GM12878 (cell line): ENCODE measurements around the gene PCSK5. TPM values are rescaled to one million over a fixed set of nuclear protein-coding genes. Genes with fewer than 3 reads are reported as not detected.

Experiments used
- ATAC-seq: fragments of 200-7000 bp; cut with Tn5 transposase; 3 replicates; pipeline ENCODE4 v1.9.1; 2020; ENCODE audit warnings: mild to moderate bottlenecking, moderate library complexity
- BruUV-seq: library from RNA; stranded (reverse); fragments of 400-500 nt; replicated peaks from 2 replicates; lab custom pipeline; 2021; lab: Mats Ljungman, UMichigan
- CTCF ChIA-PET: fragments of 300-600 bp; sonication (Branson Sonifier 250); formaldehyde crosslinking; extraction: SDS; loops from one replicate; lab custom pipeline; 2021; ENCODE audit warnings: inconsistent platforms; lab: Yijun Ruan, JAX
- POLR2A ChIA-PET: fragments of 350-600 bp; formaldehyde crosslinking; extraction: SDS; loops from one replicate; lab custom pipeline; 2021; ENCODE audit warnings: inconsistent platforms; lab: Charles Lee
- RAD21 ChIA-PET: fragments of 300-600 bp; sonication (Branson Sonifier 250); formaldehyde crosslinking; loops from one replicate; lab custom pipeline; 2023; ENCODE audit warnings: antibody characterized with exemption; ENCODE audit not compliant: unreplicated experiment; lab: Charles Lee
- SMC1A ChIA-PET: fragments of 300-600 bp; sonication (Branson Sonifier 250); formaldehyde crosslinking; loops from one replicate; lab custom pipeline; 2023; ENCODE audit not compliant: unreplicated experiment, uncharacterized antibody; lab: Charles Lee
- DNase-seq: peaks from one replicate; pipeline ENCODE4 v3.0.0-alpha.2; 2011; ENCODE audit warnings: low read depth, low spot score
- FAIRE-seq: peaks from 3 replicates; lab custom pipeline; 2011; peaks lifted over from hg19 to GRCh38; lab: Jason Lieb, UNC
- H2AFZ ChIP-seq: 2 replicates; pipeline ENCODE4 v1.6.0; 2011; ENCODE audit warnings: low read depth, low read length, control low read depth; ENCODE audit not compliant: control insufficient read depth
- H3K27ac ChIP-seq: 2 replicates; pipeline ENCODE4 v1.5.1; 2011; ENCODE audit warnings: control low read depth; ENCODE audit not compliant: control insufficient read depth, insufficient read depth
- H3K27me3 ChIP-seq, 2 experiments: replicated peaks in 1 of 2; 2 replicates each; pipeline versions ENCODE4 v1.6.0 to v1.6.1; 2011; ENCODE audit warnings: low read length in 1 of 2; ENCODE audit not compliant: control insufficient read depth in 2 of 2, insufficient read depth in 2 of 2
- H3K36me3 ChIP-seq, 2 experiments: 2 replicates each; pipeline ENCODE4 v1.5.1; 2011; ENCODE audit warnings: low read length in 1 of 2; ENCODE audit not compliant: control insufficient read depth in 2 of 2, insufficient read depth in 2 of 2
- H3K4me1 ChIP-seq: 2 replicates; pipeline ENCODE4 v1.6.1; 2011; ENCODE audit warnings: mild to moderate bottlenecking, low read length, moderate library complexity, mixed read lengths; ENCODE audit not compliant: control insufficient read depth, insufficient read depth
- H3K4me2 ChIP-seq: 2 replicates; pipeline ENCODE4 v1.6.0; 2011; ENCODE audit warnings: control low read depth; ENCODE audit not compliant: control insufficient read depth, insufficient read depth
- H3K4me3 ChIP-seq: fragments of 200-600 bp; sonication (generic); 2 replicates; pipeline ENCODE4 v1.5.1; 2016
- H3K79me2 ChIP-seq: 2 replicates; pipeline ENCODE4 v1.6.0; 2011; ENCODE audit warnings: low read length; ENCODE audit not compliant: control insufficient read depth, insufficient read depth
- H3K9ac ChIP-seq: 2 replicates; pipeline ENCODE4 v1.8.0; 2011; ENCODE audit warnings: low read length, control low read depth, mixed read lengths; ENCODE audit not compliant: control insufficient read depth, insufficient read depth
- H3K9me3 ChIP-seq: replicated peaks from 3 replicates; pipeline ENCODE4 v1.5.1; 2011; ENCODE audit warnings: mild to moderate bottlenecking, low read length; ENCODE audit not compliant: control insufficient read depth, insufficient read depth
- H4K20me1 ChIP-seq: 2 replicates; pipeline ENCODE4 v1.6.0; 2011; ENCODE audit not compliant: control insufficient read depth, insufficient read depth
- BHLHE40 ChIP-seq, 2 experiments: fragments of 450-650 bp in 1 of 2; IDR thresholded peaks; 2 replicates each; pipeline ENCODE4 v1.6.1; 2011 to 2017; ENCODE audit warnings: low read depth in 2 of 2, borderline replicate concordance in 1 of 2, improper control_type of control experiment in 1 of 2, low read length in 1 of 2, mild to moderate bottlenecking in 1 of 2
- CHD1 ChIP-seq: IDR thresholded peaks from 2 replicates; pipeline ENCODE4 v1.6.1; 2012; ENCODE audit warnings: low read depth, low read length, improper control_type of control experiment
- CREM ChIP-seq: IDR thresholded peaks from 2 replicates; pipeline ENCODE4 v1.6.1; 2014; ENCODE audit warnings: antibody characterized with exemption, low read depth
- EP300 ChIP-seq, 2 experiments: fragments of 150-350 bp in 1 of 2; IDR thresholded peaks; 2 replicates each; pipeline ENCODE4 v1.6.1; 2011 to 2012; ENCODE audit warnings: low read depth in 2 of 2, low read length in 2 of 2, borderline replicate concordance in 1 of 2, improper control_type of control experiment in 1 of 2, inconsistent platforms in 1 of 2; ENCODE audit not compliant: control insufficient read depth in 1 of 2
- EZH2 ChIP-seq: IDR thresholded peaks from 2 replicates; pipeline ENCODE4 v1.6.1; 2012; ENCODE audit warnings: low read depth, mild to moderate bottlenecking, control low read depth, inconsistent platforms, low read length, borderline replicate concordance; ENCODE audit not compliant: control insufficient read depth
- FOXK2 ChIP-seq: fragments of 450-650 bp; IDR thresholded peaks from 2 replicates; pipeline ENCODE4 v1.6.1; 2017; ENCODE audit warnings: mild to moderate bottlenecking, moderate library complexity
- GABPA ChIP-seq: IDR thresholded peaks from 2 replicates; pipeline ENCODE4 v1.6.1; 2014; ENCODE audit warnings: antibody characterized with exemption, low read depth, mild to moderate bottlenecking, inconsistent platforms
- HDAC6 ChIP-seq: fragments of 200-600 bp; sonication (generic); IDR thresholded peaks from one replicate; pipeline ENCODE4 v1.8.0; 2017; ENCODE audit warnings: antibody characterized with exemption; ENCODE audit not compliant: unreplicated experiment
- MEF2A ChIP-seq: IDR thresholded peaks from 2 replicates; pipeline ENCODE4 v1.6.1; 2011; ENCODE audit warnings: low read depth, mild to moderate bottlenecking, low read length, moderate library complexity; ENCODE audit not compliant: insufficient read depth
- MTA2 ChIP-seq: fragments of 450-650 bp; IDR thresholded peaks from 2 replicates; pipeline ENCODE4 v1.6.1; 2016; ENCODE audit warnings: low read depth, mild to moderate bottlenecking, moderate library complexity
- MYB ChIP-seq: fragments of 150-350 bp; IDR thresholded peaks from 2 replicates; pipeline ENCODE4 v1.6.1; 2014; ENCODE audit warnings: mild to moderate bottlenecking, low read depth, low read length, borderline replicate concordance
- NBN ChIP-seq: fragments of 450-650 bp; IDR thresholded peaks from 2 replicates; pipeline ENCODE4 v1.6.1; 2016
- RAD51 ChIP-seq: fragments of 450-650 bp; IDR thresholded peaks from 2 replicates; pipeline ENCODE4 v1.6.1; 2016; ENCODE audit warnings: moderate library complexity, mild to moderate bottlenecking, inconsistent platforms
- SMAD1 ChIP-seq: fragments of 450-650 bp; IDR thresholded peaks from 2 replicates; pipeline ENCODE4 v1.6.1; 2018; ENCODE audit warnings: mild to moderate bottlenecking, low read depth; ENCODE audit not compliant: partially characterized antibody
- SMC3 ChIP-seq: IDR thresholded peaks from 2 replicates; pipeline ENCODE4 v1.6.1; 2011; ENCODE audit warnings: low read length, improper control_type of control experiment, borderline replicate concordance
- SREBF1 ChIP-seq: IDR thresholded peaks from 2 replicates; pipeline ENCODE4 v1.6.1; 2012; ENCODE audit warnings: mild to moderate bottlenecking, low read length
- STAT1 ChIP-seq: fragments of 450-650 bp; conservative IDR thresholded peaks from 2 replicates; pipeline ENCODE4 v1.6.1; 2014; ENCODE audit warnings: antibody characterized with exemption, mild to moderate bottlenecking
- TBL1XR1 ChIP-seq: IDR thresholded peaks from 2 replicates; pipeline ENCODE4 v1.6.1; 2012; ENCODE audit warnings: low read depth, low read length, improper control_type of control experiment
- TCF3 ChIP-seq: IDR thresholded peaks from 2 replicates; pipeline ENCODE4 v1.6.1; 2012; ENCODE audit warnings: low read depth, mild to moderate bottlenecking, low read length, borderline replicate concordance; ENCODE audit not compliant: insufficient read depth
- ZBED1 ChIP-seq: IDR thresholded peaks from 2 replicates; pipeline ENCODE4 v1.6.1; 2016; ENCODE audit warnings: borderline replicate concordance
- ZNF217 ChIP-seq: fragments of 450-650 bp; IDR thresholded peaks from 2 replicates; pipeline ENCODE4 v1.6.1; 2017; ENCODE audit warnings: antibody characterized with exemption, mild to moderate bottlenecking
- ZZZ3 ChIP-seq: IDR thresholded peaks from 2 replicates; pipeline ENCODE4 v1.6.1; 2011; ENCODE audit warnings: low read depth; ENCODE audit not compliant: control insufficient read depth, insufficient read length
- WGBS: methylation state at CpG from one replicate; pipeline ENCODE4 v1.1.6; 2016; ENCODE audit warnings: low lambda C conversion rate; ENCODE audit not compliant: insufficient replicate concordance, insufficient coverage; ENCODE audit errors: missing lambda C conversion rate; 5-methylcytosine and 5-hydroxymethylcytosine counted together
- in situ Hi-C: fragments of 300-500 bp; cut with MboI; formaldehyde crosslinking; loops from 9 replicates; pipeline ENCODE4 v1.14.3; 2018; ENCODE audit warnings: mixed read lengths
- intact Hi-C: fragments of 100-400 bp; cut with micrococcal nuclease; formaldehyde crosslinking; loops from one replicate; pipeline ENCODE4 v1.14.2; 2022; ENCODE audit not compliant: unreplicated experiment
- polyA plus RNA-seq, 11 experiments: library from polyadenylated mRNA; depleted of rRNA in 4 of 11; unstranded in 6 of 11; stranded (reverse) in 5 of 11; fragments of >200 nt; fragmentation: Nextera tagmentation in 4 of 11; fragmentation: Illumina TruSeq in 1 of 11; extraction: Ambion mirVana in 4 of 11; extraction: Trizol in 1 of 11; gene quantifications; 1 replicate in 1 of 11; 2 replicates in 10 of 11; pipeline versions ENCODE4 v1.2.1 to v1.2.3, GENCODE V29; 2011 to 2016; ENCODE audit warnings: inconsistent platforms in 2 of 11, missing spikeins in 2 of 11, low read depth in 1 of 11
- total RNA-seq, 4 experiments: library from RNA; depleted of rRNA in 3 of 4; stranded (reverse); fragments of >200 nt in 3 of 4; fragmentation: Illumina TruSeq in 1 of 4; extraction: Trizol in 1 of 4; gene quantifications; 2 replicates each; pipeline versions ENCODE4 v1.2.1 to v1.2.3, GENCODE V29; 2013 to 2021
- TF ChIP-seq, protein P1 (sequence below): fragments of 450-650 bp; conservative IDR thresholded peaks from 2 replicates; pipeline ENCODE4 v1.6.1; 2017; ENCODE audit warnings: mild to moderate bottlenecking, moderate library complexity
- TF ChIP-seq, protein P2 (sequence below): fragments of 450-650 bp; IDR thresholded peaks from 2 replicates; pipeline ENCODE4 v1.6.1; 2017; ENCODE audit warnings: low read depth, mild to moderate bottlenecking, moderate library complexity

PCSK5 gene
- total and polyA plus RNA-seq, 10 of the 15 experiments (the other 5 are each of a cell fraction or from before 2014, with no cell fraction given) = 0.01 to 0.13 (median 0.04) TPM; not detected in 3

- TF ChIP-seq CHD1 = no peak
- TF ChIP-seq GABPA = no peak
- no peak for TF ChIP-seq MYB
- no peak for TF ChIP-seq ZBED1
- TF ChIP-seq FOXK2 = no peak
- TF ChIP-seq ZNF217 = no peak
- TF ChIP-seq MTA2 = no peak
- TF ChIP-seq, protein P1, sequence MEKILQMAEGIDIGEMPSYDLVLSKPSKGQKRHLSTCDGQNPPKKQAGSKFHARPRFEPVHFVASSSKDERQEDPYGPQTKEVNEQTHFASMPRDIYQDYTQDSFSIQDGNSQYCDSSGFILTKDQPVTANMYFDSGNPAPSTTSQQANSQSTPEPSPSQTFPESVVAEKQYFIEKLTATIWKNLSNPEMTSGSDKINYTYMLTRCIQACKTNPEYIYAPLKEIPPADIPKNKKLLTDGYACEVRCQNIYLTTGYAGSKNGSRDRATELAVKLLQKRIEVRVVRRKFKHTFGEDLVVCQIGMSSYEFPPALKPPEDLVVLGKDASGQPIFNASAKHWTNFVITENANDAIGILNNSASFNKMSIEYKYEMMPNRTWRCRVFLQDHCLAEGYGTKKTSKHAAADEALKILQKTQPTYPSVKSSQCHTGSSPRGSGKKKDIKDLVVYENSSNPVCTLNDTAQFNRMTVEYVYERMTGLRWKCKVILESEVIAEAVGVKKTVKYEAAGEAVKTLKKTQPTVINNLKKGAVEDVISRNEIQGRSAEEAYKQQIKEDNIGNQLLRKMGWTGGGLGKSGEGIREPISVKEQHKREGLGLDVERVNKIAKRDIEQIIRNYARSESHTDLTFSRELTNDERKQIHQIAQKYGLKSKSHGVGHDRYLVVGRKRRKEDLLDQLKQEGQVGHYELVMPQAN = no peak
- no peak for TF ChIP-seq ZZZ3
- TF ChIP-seq SMAD1 = no peak
- no peak for TF ChIP-seq HDAC6
- TF ChIP-seq NBN = no peak
Measured at GRCh38 chr9:76049341-76049740, 158.9 kb downstream of the PCSK5 start (continued).

DNA sequence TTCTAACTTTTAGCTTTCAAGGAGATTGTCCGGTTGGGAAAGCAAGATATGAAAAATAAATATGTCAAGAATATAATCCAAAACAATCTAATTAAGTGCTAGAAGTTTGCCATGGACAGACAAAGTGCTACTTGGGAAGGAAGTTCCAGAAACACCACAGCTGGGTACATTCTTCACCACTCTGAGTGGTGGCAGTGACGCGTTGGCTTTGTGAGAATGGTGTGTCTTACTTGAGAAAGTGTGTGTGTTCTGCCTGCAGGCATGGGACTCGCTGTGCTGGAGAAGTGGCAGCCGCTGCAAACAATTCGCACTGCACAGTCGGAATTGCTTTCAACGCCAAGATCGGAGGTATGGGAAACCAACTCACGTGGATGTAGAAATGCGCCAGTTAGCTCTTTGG lies 177.2 kb downstream of the PCSK5 start:
- Histone ChIP-seq H3K9me3 (no peaks in the 10 kb centered on the region), H3K9ac (no peak overlapping the region), H3K4me2 (no peak overlapping the region), H3K4me1 (no peaks in the 10 kb centered on the region), H3K27ac (no peak overlapping the region), H3K27me3 (no peaks in the 10 kb centered on the region), H3K79me2 (no peaks in the 10 kb centered on the region), H3K4me3 (no peak overlapping the region), H3K36me3 (no peaks in the 10 kb centered on the region), H2AFZ (no peak overlapping the region), H4K20me1 (no peaks in the 10 kb centered on the region)
- WGBS = 57% methylated on average over 11 of the region's 11 CpGs
- ChIA-PET SMC1A (no interaction called here), RAD21 (no interaction called here), POLR2A (no interaction called here), CTCF (no interaction called here)
- no peak for DNase-seq
- intact Hi-C loops (no loop called here), in situ Hi-C loops (no loop called here)
- no peak for ATAC-seq
- no peak for FAIRE-seq
- BruUV-seq = no TSS peak
- TF ChIP-seq TBL1XR1 (no peak), SREBF1 (no peak), STAT1 (no peak), EP300 (IDR thresholded peaks at IDR 0.05; ENCODE audit: borderline replicate concordance in 1 of 2, control insufficient read depth in 1 of 2, low read depth in 2 of 2, low read length in 2 of 2) (no peak), BHLHE40 (IDR thresholded peaks at IDR 0.05; ENCODE audit: borderline replicate concordance in 1 of 2, low read depth in 2 of 2, low read length in 1 of 2) (no peak), ZBED1 (no peak), TCF3 (no peak), SMC3 (no peak), CREM (no peak), MEF2A (no peak), RAD51 (no peak), EZH2 (no peak)
- TF ChIP-seq, protein P2, sequence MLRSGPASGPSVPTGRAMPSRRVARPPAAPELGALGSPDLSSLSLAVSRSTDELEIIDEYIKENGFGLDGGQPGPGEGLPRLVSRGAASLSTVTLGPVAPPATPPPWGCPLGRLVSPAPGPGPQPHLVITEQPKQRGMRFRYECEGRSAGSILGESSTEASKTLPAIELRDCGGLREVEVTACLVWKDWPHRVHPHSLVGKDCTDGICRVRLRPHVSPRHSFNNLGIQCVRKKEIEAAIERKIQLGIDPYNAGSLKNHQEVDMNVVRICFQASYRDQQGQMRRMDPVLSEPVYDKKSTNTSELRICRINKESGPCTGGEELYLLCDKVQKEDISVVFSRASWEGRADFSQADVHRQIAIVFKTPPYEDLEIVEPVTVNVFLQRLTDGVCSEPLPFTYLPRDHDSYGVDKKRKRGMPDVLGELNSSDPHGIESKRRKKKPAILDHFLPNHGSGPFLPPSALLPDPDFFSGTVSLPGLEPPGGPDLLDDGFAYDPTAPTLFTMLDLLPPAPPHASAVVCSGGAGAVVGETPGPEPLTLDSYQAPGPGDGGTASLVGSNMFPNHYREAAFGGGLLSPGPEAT = no peak
